ENCODE measurements around the gene TNS2.

TNS2 gene

DNA sequence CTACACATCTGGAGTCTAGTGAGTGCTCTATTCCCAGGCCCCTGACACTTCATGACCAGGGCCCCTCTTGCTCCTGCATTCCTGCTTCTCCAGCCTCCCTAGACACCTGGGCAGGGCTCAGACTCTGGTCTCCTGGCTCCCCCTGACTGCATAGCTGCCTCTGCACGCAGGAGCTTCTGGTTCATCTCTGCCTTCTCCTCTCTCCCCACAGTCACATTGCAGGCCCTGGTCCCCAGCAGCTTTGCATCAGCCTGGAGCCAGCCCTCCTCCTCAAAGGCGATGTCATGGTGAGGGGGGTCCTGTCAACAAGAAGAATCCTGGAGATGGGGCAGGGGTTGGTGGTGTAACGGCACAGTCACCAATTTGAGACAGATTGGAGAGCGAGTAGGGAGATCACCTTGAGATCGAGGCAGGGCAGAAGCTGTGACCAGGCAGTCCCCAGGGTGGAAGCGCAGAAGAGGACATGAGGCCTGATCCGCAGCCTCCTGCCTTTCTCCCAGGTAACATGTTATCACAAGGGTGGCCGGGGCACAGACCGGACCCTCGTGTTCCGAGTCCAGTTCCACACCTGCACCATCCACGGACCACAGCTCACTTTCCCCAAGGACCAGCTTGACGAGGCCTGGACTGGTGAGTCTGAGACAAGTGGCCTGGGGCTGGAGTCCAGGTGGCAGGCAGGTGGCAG is 8.1 kb downstream of the TNS2 start:
- TF ChIP-seq, protein P1, sequence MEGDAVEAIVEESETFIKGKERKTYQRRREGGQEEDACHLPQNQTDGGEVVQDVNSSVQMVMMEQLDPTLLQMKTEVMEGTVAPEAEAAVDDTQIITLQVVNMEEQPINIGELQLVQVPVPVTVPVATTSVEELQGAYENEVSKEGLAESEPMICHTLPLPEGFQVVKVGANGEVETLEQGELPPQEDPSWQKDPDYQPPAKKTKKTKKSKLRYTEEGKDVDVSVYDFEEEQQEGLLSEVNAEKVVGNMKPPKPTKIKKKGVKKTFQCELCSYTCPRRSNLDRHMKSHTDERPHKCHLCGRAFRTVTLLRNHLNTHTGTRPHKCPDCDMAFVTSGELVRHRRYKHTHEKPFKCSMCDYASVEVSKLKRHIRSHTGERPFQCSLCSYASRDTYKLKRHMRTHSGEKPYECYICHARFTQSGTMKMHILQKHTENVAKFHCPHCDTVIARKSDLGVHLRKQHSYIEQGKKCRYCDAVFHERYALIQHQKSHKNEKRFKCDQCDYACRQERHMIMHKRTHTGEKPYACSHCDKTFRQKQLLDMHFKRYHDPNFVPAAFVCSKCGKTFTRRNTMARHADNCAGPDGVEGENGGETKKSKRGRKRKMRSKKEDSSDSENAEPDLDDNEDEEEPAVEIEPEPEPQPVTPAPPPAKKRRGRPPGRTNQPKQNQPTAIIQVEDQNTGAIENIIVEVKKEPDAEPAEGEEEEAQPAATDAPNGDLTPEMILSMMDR (IDR thresholded peaks at IDR 0.05; ENCODE audit: low read depth, low read length, missing control alignments) = no peak
- no peak overlapping the region for H3K4me3 ChIP-seq (ENCODE audit: low read depth, low read length)
- in situ Hi-C loops (cut with HindIII; ENCODE audit: low sequenced_read_pairs) = no loop called here
- no peak for DNase-seq (ENCODE audit: low read depth)

DNA sequence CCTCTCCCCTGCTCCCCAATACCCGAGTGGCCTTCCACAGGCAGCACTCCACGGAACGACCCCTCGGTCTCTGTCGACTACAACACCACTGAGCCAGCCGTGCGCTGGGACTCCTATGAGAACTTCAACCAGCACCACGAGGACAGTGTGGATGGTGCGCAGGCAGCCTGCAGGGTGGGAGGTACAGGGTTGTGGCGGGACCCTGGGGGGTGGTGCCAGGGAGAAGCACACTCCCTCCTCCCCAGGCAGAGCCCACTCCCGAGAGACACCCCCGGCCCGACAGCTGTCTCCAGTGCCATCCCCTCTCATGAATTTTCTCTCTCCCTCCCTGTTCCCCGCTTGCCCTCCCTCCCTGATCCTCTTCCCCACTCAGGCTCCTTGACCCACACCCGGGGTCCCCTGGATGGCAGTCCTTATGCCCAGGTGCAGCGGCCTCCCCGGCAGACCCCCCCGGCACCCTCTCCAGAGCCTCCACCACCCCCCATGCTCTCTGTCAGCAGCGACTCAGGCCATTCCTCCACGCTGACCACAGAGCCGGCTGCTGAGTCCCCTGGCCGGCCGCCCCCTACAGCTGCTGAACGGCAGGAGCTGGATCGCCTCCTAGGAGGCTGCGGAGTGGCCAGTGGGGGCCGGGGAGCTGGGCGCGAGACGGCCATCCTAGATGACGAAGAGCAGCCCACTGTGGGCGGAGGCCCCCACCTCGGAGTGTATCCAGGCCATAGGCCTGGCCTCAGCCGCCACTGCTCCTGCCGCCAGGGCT is 9.0 kb downstream of the TNS2 start:
- no peak overlapping the region for H3K4me3 ChIP-seq (ENCODE audit: low read depth, low read length)
- TF ChIP-seq, protein P1 (IDR thresholded peaks at IDR 0.05; ENCODE audit: low read depth, low read length, missing control alignments) = no peak
- no peak for DNase-seq (ENCODE audit: low read depth)
- in situ Hi-C loops (cut with HindIII; ENCODE audit: low sequenced_read_pairs) = no loop called here

DNA sequence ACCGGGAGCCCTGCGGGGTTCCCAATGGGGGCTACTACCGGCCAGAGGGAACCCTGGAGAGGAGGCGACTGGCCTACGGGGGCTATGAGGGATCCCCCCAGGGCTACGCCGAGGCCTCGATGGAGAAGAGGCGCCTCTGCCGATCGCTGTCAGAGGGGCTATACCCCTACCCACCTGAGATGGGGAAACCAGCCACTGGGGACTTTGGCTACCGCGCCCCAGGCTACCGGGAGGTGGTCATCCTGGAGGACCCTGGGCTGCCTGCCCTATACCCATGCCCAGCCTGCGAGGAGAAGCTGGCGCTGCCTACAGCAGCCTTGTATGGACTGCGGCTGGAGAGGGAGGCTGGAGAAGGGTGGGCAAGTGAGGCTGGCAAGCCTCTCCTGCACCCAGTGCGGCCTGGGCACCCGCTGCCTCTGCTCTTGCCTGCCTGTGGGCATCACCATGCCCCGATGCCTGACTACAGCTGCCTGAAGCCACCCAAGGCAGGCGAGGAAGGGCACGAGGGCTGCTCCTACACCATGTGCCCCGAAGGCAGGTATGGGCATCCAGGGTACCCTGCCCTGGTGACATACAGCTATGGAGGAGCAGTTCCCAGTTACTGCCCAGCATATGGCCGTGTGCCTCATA is 9.7 kb downstream of the TNS2 start:
- TF ChIP-seq, protein P1 (IDR thresholded peaks at IDR 0.05; ENCODE audit: low read depth, low read length, missing control alignments) = no peak
- in situ Hi-C loops (cut with HindIII; ENCODE audit: low sequenced_read_pairs) = no loop called here
- H3K4me3 ChIP-seq (ENCODE audit: low read depth, low read length) = no peak overlapping the region
- no peak for DNase-seq (ENCODE audit: low read depth)

DNA sequence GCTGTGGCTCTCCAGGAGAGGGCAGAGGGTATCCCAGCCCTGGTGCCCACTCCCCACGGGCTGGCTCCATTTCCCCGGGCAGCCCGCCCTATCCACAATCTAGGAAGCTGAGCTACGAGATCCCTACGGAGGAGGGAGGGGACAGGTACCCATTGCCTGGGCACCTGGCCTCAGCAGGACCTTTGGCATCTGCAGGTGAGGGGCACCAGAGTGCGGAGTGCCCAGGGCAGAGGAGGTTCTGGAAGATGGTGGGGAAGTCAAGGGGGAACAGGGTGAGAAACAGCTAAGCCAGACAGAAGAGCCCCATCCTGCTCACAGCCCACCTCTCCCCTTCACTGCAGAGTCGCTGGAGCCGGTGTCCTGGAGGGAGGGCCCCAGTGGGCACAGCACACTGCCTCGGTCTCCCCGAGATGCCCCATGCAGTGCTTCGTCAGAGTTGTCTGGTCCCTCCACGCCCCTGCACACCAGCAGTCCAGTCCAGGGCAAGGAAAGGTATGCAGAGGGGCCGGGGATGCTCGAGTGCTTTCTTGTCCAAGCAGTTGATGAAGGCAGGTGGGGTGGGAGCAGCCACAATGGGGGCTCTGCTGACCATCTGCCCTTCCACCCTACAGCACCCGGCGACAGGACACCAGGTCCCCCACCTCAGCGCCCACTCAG is 10.3 kb downstream of the TNS2 start:
- no peak for DNase-seq (ENCODE audit: low read depth)
- in situ Hi-C loops (cut with HindIII; ENCODE audit: low sequenced_read_pairs) = no loop called here
- TF ChIP-seq, protein P1 (IDR thresholded peaks at IDR 0.05; ENCODE audit: low read depth, low read length, missing control alignments) = no peak
- H3K4me3 ChIP-seq (ENCODE audit: low read depth, low read length) = no peak overlapping the region

DNA sequence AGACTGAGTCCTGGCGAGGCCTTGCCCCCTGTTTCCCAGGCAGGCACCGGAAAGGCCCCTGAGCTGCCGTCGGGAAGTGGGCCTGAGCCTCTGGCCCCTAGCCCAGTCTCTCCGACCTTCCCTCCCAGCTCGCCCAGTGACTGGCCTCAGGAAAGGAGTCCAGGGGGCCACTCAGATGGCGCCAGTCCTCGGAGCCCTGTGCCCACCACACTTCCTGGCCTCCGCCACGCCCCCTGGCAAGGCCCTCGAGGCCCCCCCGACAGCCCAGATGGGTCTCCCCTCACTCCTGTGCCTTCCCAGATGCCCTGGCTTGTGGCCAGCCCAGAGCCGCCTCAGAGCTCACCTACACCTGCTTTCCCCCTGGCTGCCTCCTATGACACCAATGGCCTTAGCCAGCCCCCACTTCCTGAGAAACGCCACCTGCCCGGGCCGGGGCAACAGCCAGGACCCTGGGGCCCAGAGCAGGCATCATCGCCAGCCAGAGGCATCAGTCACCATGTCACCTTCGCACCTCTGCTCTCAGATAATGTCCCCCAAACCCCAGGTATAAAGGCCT is 10.9 kb downstream of the TNS2 start:
- no peak for DNase-seq (ENCODE audit: low read depth)
- in situ Hi-C loops (cut with HindIII; ENCODE audit: low sequenced_read_pairs) = no loop called here
- H3K4me3 ChIP-seq (ENCODE audit: low read depth, low read length) = no peak overlapping the region
- TF ChIP-seq, protein P1 (IDR thresholded peaks at IDR 0.05; ENCODE audit: low read depth, low read length, missing control alignments) = no peak

DNA sequence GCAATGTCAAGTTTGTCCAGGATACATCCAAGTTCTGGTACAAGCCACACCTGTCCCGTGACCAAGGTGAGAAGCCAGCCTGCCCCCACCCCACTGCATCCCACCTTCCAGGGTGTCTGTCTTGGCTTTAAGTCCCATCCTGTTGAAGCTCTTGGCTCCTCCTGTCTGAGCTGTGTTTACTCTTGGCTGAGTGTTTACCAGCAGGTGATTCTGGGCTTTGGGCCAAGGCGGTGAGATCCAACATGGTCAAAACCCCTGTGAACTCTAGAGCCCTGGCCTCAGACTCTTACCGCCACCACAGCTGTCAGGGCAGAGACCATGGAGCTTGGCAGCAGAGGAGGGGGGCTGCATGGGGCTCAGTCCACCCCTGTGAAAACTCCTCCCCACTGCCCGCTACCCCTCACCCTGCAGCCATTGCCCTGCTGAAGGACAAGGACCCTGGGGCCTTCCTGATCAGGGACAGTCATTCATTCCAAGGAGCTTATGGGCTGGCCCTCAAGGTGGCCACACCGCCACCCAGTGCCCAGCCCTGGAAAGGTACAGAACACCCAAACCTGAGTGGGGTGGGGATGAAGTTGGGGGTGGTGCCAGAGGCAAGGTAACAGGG is 11.6 kb downstream of the TNS2 start:
- no peak for DNase-seq (ENCODE audit: low read depth)
- H3K4me3 ChIP-seq (ENCODE audit: low read depth, low read length) = no peak overlapping the region
- TF ChIP-seq, protein P1 (IDR thresholded peaks at IDR 0.05; ENCODE audit: low read depth, low read length, missing control alignments) = peak; percentile 7
- in situ Hi-C loops (cut with HindIII; ENCODE audit: low sequenced_read_pairs) = no loop called here

Measured in astrocyte of the cerebellum (primary cell).